Colonic mucosa (tissue), 4 donors: Measurements from ENCODE around the gene ARID3A. TPM values are rescaled to one million over a fixed set of nuclear protein-coding genes. Genes with fewer than 3 reads are reported as not detected.

Source experiments
- DNase-seq: peaks from one replicate; pipeline ENCODE4 v3.0.0-alpha.2; 2020
- H3K27ac ChIP-seq: fragments of 200-600 bp; one replicate; pipeline ENCODE4 v1.8.0; 2021
- H3K27me3 ChIP-seq: fragments of 200-600 bp; one replicate; pipeline ENCODE4 v1.8.0; 2021
- H3K36me3 ChIP-seq: fragments of 200-600 bp; one replicate; pipeline ENCODE4 v1.8.0; 2021
- H3K4me1 ChIP-seq: fragments of 200-600 bp; one replicate; pipeline ENCODE4 v1.8.0; 2021; ENCODE audit warnings: mild to moderate bottlenecking
- H3K4me3 ChIP-seq: fragments of 200-600 bp; one replicate; pipeline ENCODE4 v1.8.0; 2021
- H3K9ac ChIP-seq, 2 donors: one replicate each; pipeline ENCODE4 v1.7.0; 2013; ENCODE audit warnings: control low read depth in 2 of 2, low read depth in 2 of 2, low read length in 2 of 2
- H3K9me3 ChIP-seq: fragments of 200-600 bp; one replicate; pipeline ENCODE4 v1.8.0; 2021
- intact Hi-C: fragments of 100-400 bp; cut with DNase I; formaldehyde crosslinking; loops from one replicate; pipeline ENCODE4 v1.14.1; 2022
- total RNA-seq, 2 donors: library from RNA; stranded (reverse); fragmentation: NEBNext Ultra II Directional in 1 of 2; extraction: Animal tissue kit (Norgen Biotek cat#: 25700) in 1 of 2; gene quantifications; one replicate each; pipeline ENCODE4 v1.2.1, GENCODE V29; 2021
- TF ChIP-seq, protein P1 (sequence below): fragments of 200-600 bp; IDR thresholded peaks from one replicate; pipeline ENCODE4 v1.8.0; 2022; ENCODE audit warnings: antibody characterized with exemption, mild to moderate bottlenecking
- donor health status: healthy.
- donor health status: DM: no; HTN: no; CAD: no.
- donor health status: DM: no; HTN: no; CAD: no.

The ARID3A gene
- total RNA-seq, 2 donors from 2014 or later, result 8.7 to 13.0 TPM

GRCh38 chr19:1017115-1017905 is 91.5 kb downstream of the ARID3A start:
- peak overlapping the region; percentile 63 for H3K27ac ChIP-seq
- TF ChIP-seq, protein P1, sequence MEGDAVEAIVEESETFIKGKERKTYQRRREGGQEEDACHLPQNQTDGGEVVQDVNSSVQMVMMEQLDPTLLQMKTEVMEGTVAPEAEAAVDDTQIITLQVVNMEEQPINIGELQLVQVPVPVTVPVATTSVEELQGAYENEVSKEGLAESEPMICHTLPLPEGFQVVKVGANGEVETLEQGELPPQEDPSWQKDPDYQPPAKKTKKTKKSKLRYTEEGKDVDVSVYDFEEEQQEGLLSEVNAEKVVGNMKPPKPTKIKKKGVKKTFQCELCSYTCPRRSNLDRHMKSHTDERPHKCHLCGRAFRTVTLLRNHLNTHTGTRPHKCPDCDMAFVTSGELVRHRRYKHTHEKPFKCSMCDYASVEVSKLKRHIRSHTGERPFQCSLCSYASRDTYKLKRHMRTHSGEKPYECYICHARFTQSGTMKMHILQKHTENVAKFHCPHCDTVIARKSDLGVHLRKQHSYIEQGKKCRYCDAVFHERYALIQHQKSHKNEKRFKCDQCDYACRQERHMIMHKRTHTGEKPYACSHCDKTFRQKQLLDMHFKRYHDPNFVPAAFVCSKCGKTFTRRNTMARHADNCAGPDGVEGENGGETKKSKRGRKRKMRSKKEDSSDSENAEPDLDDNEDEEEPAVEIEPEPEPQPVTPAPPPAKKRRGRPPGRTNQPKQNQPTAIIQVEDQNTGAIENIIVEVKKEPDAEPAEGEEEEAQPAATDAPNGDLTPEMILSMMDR, result no peak
- DNase-seq, result peak; percentile 78
- intact Hi-C loops, result no loop called here
- H3K9me3 ChIP-seq, result no peaks in the 10 kb centered on the region
- no peaks in the 10 kb centered on the region for H3K27me3 ChIP-seq
- H3K4me1 ChIP-seq, result peaks cover 41% of the 10 kb centered on the region
- no peaks in the 10 kb centered on the region for H3K36me3 ChIP-seq
- H3K4me3 ChIP-seq, result no peak overlapping the region
- peak overlapping the region; percentile 38 to 47 for H3K9ac ChIP-seq

DNA sequence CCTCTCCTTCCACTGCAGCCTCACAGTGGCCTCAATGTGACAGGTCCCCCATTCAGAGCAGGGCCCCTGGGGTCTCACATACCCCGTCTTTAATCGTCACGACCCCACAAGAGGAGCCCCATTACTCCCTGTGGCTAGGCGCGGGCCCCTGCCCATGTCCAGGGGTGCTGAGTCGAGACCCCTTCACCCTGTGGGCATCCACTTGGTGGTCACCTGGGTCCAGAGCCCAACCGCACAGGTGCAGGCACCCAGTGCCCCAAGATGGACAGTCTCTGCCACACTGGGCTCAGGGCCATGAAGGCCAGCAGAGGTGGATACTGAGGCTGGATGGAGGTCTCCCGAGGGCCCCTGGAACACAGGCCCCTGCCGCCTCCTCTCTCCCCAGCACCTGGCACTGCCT is 92.1 kb downstream of the ARID3A start:
- no peak for DNase-seq
- Histone ChIP-seq H3K4me3 (no peak overlapping the region), H3K4me1 (peaks cover 41% of the 10 kb centered on the region), H3K9ac (peak overlapping the region; percentile 21 to 47), H3K9me3 (no peaks in the 10 kb centered on the region), H3K36me3 (no peaks in the 10 kb centered on the region), H3K27ac (peak overlapping the region; percentile 63), H3K27me3 (no peaks in the 10 kb centered on the region)
- TF ChIP-seq, protein P1, result no peak
- intact Hi-C loops, result no loop called here

DNA sequence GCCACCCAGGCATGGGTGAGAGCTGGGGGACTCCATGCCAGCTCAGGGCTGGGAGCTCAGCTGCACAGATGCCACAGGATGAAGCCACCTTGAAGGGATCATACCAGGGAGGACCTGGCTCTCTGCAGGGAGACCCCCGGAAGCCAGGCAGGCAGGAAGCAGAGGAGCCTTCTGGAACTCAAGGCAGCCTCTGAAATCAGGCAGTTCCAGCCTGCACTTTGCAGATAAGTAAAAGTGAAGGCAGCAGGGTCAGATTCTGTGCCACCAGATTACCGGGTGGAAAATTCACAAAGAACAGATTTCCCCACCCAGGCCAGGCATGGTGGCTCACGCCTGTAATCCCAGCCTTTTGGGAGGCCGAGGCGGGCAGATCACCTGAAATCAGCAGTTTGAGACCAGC is 92.6 kb downstream of the ARID3A start:
- peak overlapping the region; percentile 63 for H3K27ac ChIP-seq
- TF ChIP-seq, protein P1, result no peak
- intact Hi-C loops, result no loop called here

GRCh38 chr19:1018932-1019615 is 93.2 kb downstream of the ARID3A start:
- Histone ChIP-seq H3K4me1 (peaks cover 41% of the 10 kb centered on the region), H3K27ac (no peak overlapping the region), H3K9me3 (no peaks in the 10 kb centered on the region), H3K36me3 (no peaks in the 10 kb centered on the region), H3K27me3 (no peaks in the 10 kb centered on the region), H3K9ac (peak overlapping the region; percentile 95 to 96), H3K4me3 (peak overlapping the region; percentile 80)
- DNase-seq, result no peak
- intact Hi-C loops, result no loop called here
- TF ChIP-seq, protein P1, result no peak

More for the DNA sequence above, 92.6 kb downstream of the ARID3A start:
- peaks cover 41% of the 10 kb centered on the region for H3K4me1 ChIP-seq
- no peaks in the 10 kb centered on the region for H3K27me3 ChIP-seq
- no peak for DNase-seq
- H3K36me3 ChIP-seq, result no peaks in the 10 kb centered on the region
- H3K9ac ChIP-seq, result no peak overlapping the region
- H3K4me3 ChIP-seq, result no peak overlapping the region
- H3K9me3 ChIP-seq, result no peaks in the 10 kb centered on the region

DNA sequence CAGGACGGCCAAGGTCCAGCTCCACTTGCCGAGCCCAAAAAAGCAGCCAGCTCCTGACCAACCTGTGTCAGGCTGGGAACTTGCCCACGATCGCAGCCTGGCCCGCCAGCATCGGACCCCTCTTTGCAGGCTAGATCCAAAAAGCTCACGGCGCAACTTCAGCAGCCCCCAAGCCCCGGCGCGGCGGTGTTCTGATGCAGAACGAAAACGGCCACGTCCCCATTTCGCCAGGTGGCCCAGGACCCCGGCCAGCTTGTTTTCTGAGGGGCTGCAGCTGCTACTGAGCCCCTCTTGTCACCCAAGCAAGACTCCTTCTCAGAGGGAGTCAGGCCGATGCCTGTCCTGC is 93.8 kb downstream of the ARID3A start:
- DNase-seq, result no peak
- Histone ChIP-seq H3K36me3 (no peaks in the 10 kb centered on the region), H3K4me1 (peaks cover 41% of the 10 kb centered on the region), H3K27me3 (no peaks in the 10 kb centered on the region), H3K27ac (no peak overlapping the region), H3K9ac (peak overlapping the region; percentile 95 to 96), H3K4me3 (peak overlapping the region; percentile 80), H3K9me3 (no peaks in the 10 kb centered on the region)
- intact Hi-C loops, result no loop called here
- TF ChIP-seq, protein P1, result no peak
